ENCODE results near the gene CSRNP3. TPM values are rescaled to one million over a fixed set of nuclear protein-coding genes. Genes with fewer than 3 reads are reported as not detected.

CSRNP3 gene
- total RNA-seq, 1 experiment from 2014 or later, result 1.3 TPM

DNA sequence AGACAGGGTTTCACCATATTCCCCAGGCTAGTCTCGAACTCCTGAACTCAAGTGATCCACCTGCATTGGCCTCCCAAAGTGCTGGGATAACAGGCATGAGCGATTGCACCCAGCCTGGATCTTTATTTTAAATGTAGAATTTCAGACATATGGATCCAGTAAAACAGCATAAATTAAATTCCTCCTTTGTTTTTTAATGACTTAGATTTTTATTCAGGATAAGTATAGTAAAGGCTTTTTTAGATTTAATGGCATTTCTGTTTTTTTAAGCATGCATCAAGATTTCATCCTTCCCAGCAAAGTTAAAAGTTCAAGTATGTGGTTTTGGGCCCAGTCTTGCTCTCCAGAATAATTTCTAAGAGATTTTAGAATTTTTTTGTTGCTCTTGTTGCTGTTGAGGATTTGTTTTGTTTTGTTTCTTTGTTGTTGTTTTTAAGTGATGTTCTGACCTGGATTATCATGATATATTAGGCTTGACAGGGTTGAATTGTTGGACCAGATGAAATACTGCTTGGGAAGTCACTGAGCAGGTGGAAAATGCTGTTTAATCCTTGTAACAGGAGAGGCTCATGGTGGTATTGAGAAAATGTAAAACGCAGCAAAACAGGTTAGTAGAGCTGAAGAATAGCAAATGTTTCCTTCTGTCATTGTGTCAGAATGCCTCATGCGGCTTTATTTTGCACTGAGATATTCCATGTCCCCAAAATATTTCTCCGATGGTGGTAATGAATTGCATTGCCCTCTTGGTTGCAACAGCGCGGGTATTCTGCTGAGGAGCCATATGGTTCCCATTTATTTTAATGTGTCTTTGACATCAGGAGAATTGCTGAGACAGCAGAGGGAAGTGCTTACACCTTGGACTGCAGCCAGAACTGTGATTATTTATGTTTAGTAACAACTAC, 176.7 kb downstream of the CSRNP3 start:
- H3K36me3 Mint-ChIP-seq (ENCODE audit: insufficient read depth, unreplicated experiment), result no peaks in the 10 kb centered on the region
- Histone ChIP-seq H3K4me1 (no peaks in the 10 kb centered on the region), H3K27me3 (replicated peaks; ENCODE audit: control insufficient read depth, insufficient read depth, low read length) (no peaks in the 10 kb centered on the region), H3K4me3 (ENCODE audit: low read depth, low read length) (no peak overlapping the region), H3K36me3 (ENCODE audit: control insufficient read depth, insufficient read depth, low read length) (no peaks in the 10 kb centered on the region), H3K9me3 (no peaks in the 10 kb centered on the region)
- no peak overlapping the region for H3K27ac Mint-ChIP-seq (ENCODE audit: unreplicated experiment)
- TF ChIP-seq, protein P1, sequence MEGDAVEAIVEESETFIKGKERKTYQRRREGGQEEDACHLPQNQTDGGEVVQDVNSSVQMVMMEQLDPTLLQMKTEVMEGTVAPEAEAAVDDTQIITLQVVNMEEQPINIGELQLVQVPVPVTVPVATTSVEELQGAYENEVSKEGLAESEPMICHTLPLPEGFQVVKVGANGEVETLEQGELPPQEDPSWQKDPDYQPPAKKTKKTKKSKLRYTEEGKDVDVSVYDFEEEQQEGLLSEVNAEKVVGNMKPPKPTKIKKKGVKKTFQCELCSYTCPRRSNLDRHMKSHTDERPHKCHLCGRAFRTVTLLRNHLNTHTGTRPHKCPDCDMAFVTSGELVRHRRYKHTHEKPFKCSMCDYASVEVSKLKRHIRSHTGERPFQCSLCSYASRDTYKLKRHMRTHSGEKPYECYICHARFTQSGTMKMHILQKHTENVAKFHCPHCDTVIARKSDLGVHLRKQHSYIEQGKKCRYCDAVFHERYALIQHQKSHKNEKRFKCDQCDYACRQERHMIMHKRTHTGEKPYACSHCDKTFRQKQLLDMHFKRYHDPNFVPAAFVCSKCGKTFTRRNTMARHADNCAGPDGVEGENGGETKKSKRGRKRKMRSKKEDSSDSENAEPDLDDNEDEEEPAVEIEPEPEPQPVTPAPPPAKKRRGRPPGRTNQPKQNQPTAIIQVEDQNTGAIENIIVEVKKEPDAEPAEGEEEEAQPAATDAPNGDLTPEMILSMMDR (IDR thresholded peaks at IDR 0.05; ENCODE audit: insufficient read depth in 1 of 2, low read depth in 1 of 2, low read length in 1 of 2, severe bottlenecking in 1 of 2, unreplicated experiment in 1 of 2), result no peak
- no peak overlapping the region for H3K4me3 Mint-ChIP-seq (ENCODE audit: unreplicated experiment)
- BruUV-seq (replicated peaks), result no TSS peak
- H3K27me3 Mint-ChIP-seq (ENCODE audit: insufficient read depth, unreplicated experiment), result no peaks in the 10 kb centered on the region
- intact Hi-C loops (cut with micrococcal nuclease; ENCODE audit: unreplicated experiment), result no loop called here
- DNase-seq, result no peak
- H3K9me3 Mint-ChIP-seq (ENCODE audit: unreplicated experiment), result no peaks in the 10 kb centered on the region
- no peaks in the 10 kb centered on the region for H3K4me1 Mint-ChIP-seq (ENCODE audit: low read depth, unreplicated experiment)
- CTCF ChIA-PET, result no interaction called here
- POLR2A ChIA-PET, result no interaction called here

DNA sequence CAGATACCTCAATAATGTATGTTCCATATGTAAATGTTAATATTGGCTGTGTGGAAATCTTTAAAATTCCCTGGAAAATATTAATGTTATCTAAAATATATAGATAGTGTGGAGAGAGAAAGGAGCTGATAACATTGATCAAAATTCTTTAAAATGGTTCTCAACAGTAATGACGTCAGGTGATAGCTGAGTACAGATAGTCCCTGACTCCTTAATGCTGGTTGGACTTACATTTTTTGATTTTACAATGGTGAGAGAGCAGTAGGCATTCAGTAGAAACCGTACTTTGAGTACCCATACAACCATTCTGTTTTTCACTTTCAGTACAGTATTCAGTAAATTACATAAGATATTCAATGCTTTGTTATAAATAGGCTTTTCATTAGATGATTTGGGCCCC, 177.9 kb downstream of the CSRNP3 start:
- Mint-ChIP-seq H3K27me3 (ENCODE audit: insufficient read depth, unreplicated experiment) (no peaks in the 10 kb centered on the region), H3K27ac (ENCODE audit: unreplicated experiment) (no peak overlapping the region), H3K9me3 (ENCODE audit: unreplicated experiment) (no peaks in the 10 kb centered on the region), H3K36me3 (ENCODE audit: insufficient read depth, unreplicated experiment) (no peaks in the 10 kb centered on the region), H3K4me3 (ENCODE audit: unreplicated experiment) (no peak overlapping the region), H3K4me1 (ENCODE audit: low read depth, unreplicated experiment) (no peaks in the 10 kb centered on the region)
- H3K4me3 ChIP-seq (ENCODE audit: low read depth, low read length), result no peak overlapping the region
- H3K27me3 ChIP-seq (replicated peaks; ENCODE audit: control insufficient read depth, insufficient read depth, low read length), result no peaks in the 10 kb centered on the region
- no peaks in the 10 kb centered on the region for H3K9me3 ChIP-seq
- H3K4me1 ChIP-seq, result no peaks in the 10 kb centered on the region
- TF ChIP-seq, protein P1 (IDR thresholded peaks at IDR 0.05; ENCODE audit: insufficient read depth in 1 of 2, low read depth in 1 of 2, low read length in 1 of 2, severe bottlenecking in 1 of 2, unreplicated experiment in 1 of 2), result no peak
- intact Hi-C loops (cut with micrococcal nuclease; ENCODE audit: unreplicated experiment), result no loop called here
- no TSS peak for BruUV-seq (replicated peaks)
- ChIA-PET POLR2A (no interaction called here), CTCF (no interaction called here)
- no peaks in the 10 kb centered on the region for H3K36me3 ChIP-seq (ENCODE audit: control insufficient read depth, insufficient read depth, low read length)
- DNase-seq, result no peak

DNA sequence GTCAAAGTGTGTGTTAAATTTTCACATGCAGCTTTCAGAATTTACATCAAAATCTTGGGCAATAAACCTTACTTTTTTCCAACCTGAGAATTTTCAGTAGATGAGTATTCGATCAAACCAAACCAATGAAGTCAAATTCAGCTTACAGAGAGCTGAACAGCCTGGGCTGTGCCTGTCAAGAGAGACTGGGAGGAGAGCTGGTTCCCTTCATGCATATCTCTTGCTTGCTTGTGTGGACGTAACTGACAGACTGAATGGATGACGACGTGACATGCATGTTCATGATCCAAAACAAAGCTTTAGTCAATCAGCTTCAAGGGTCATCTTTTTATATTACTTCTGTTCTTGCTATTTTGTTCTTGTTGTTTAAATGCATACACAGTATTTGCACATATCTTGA, 179.3 kb downstream of the CSRNP3 start:
- H3K9me3 Mint-ChIP-seq (ENCODE audit: unreplicated experiment), result no peaks in the 10 kb centered on the region
- no peak overlapping the region for H3K4me3 ChIP-seq (ENCODE audit: low read depth, low read length)
- H3K36me3 Mint-ChIP-seq (ENCODE audit: insufficient read depth, unreplicated experiment), result no peaks in the 10 kb centered on the region
- no peak overlapping the region for H3K4me3 Mint-ChIP-seq (ENCODE audit: unreplicated experiment)
- no peaks in the 10 kb centered on the region for H3K4me1 ChIP-seq
- BruUV-seq (replicated peaks), result no TSS peak
- DNase-seq, result no peak
- TF ChIP-seq, protein P1 (IDR thresholded peaks at IDR 0.05; ENCODE audit: insufficient read depth in 1 of 2, low read depth in 1 of 2, low read length in 1 of 2, severe bottlenecking in 1 of 2, unreplicated experiment in 1 of 2), result no peak
- ChIA-PET CTCF (no interaction called here), POLR2A (no interaction called here)
- H3K36me3 ChIP-seq (ENCODE audit: control insufficient read depth, insufficient read depth, low read length), result no peaks in the 10 kb centered on the region
- no peaks in the 10 kb centered on the region for H3K9me3 ChIP-seq
- intact Hi-C loops (cut with micrococcal nuclease; ENCODE audit: unreplicated experiment), result no loop called here
- H3K4me1 Mint-ChIP-seq (ENCODE audit: low read depth, unreplicated experiment), result no peaks in the 10 kb centered on the region
- no peaks in the 10 kb centered on the region for H3K27me3 ChIP-seq (replicated peaks; ENCODE audit: control insufficient read depth, insufficient read depth, low read length)
- no peaks in the 10 kb centered on the region for H3K27me3 Mint-ChIP-seq (ENCODE audit: insufficient read depth, unreplicated experiment)
- H3K27ac Mint-ChIP-seq (ENCODE audit: unreplicated experiment), result no peak overlapping the region

Data from Caco-2 (cell line).